ENCODE results near the gene SCARF2.
"Not testable (repeated sequence)": the region's sequence is repeated elsewhere in the genome, so short reads cannot be mapped to it uniquely, and the experiment has no call there.

The SCARF2 gene

GRCh38 chr22:20413217-20414058 is 24.2 kb downstream of the SCARF2 start:
- DNase-seq (ENCODE audit: low read depth in 2 of 2), result no peak

- no peak for DNase-seq (ENCODE audit: low read depth in 2 of 2)
Measured at GRCh38 chr22:20412474-20413216, 25.0 kb downstream of the SCARF2 start.

DNA sequence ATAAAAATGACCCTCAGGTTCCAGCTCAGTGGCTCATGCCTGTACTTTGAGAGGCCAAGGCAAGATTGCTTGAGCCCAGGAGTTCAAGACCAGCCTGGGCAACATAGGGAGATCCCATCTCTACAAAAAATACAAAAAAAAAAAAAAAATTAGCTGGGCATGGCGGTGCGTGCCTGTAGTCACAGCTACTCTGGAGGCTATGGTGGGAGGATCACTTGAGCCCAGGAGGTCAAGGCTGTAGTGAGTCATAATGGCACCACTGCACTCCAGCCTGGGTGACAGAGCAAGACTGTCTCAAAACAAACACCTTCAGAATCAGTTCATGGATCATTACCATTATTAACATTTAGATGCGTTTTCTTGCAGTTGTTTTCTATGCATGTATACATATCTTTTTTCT is 28.2 kb downstream of the SCARF2 start:
- not testable (repeated sequence) for DNase-seq (ENCODE audit: low read depth in 2 of 2)

GRCh38 chr22:20408891-20409290 is 28.7 kb downstream of the SCARF2 start:
- no peak for DNase-seq (ENCODE audit: low read depth in 2 of 2)

- no peak for DNase-seq (ENCODE audit: low read depth in 2 of 2)
Measured at GRCh38 chr22:20407829-20408228, 29.8 kb downstream of the SCARF2 start.

DNA sequence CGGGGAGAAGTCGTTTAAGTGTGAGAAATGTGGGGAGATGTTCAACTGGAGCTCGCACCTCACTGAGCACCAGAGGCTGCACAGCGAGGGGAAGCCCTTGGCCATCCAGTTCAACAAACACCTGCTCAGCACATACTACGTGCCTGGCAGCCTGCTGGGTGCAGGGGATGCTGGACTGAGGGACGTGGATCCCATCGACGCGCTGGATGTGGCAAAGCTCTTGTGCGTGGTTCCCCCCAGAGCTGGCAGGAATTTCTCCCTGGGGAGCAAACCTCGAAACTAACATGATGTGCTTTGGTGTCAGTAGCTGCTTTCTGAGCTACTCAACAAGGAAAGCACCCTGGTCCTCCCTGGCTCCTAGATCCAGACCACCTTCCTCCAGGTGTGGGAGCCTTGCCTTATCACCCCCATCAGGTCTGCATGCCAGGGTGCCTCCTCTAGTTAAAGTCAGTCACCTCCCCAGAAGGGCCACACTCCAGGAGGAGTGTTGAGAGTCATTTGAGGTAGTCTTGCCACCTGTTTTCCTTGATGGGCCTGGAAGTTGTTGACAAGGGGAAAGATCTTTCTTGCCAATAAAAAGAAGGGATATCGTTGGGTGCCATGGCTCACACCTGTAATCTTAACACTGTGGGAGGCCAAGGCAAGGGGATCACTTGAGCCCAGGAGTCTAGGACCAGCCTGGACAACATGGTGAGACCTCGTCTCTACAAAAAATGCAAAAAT is 30.8 kb downstream of the SCARF2 start:
- DNase-seq (ENCODE audit: low read depth in 2 of 2), result no peak

DNA sequence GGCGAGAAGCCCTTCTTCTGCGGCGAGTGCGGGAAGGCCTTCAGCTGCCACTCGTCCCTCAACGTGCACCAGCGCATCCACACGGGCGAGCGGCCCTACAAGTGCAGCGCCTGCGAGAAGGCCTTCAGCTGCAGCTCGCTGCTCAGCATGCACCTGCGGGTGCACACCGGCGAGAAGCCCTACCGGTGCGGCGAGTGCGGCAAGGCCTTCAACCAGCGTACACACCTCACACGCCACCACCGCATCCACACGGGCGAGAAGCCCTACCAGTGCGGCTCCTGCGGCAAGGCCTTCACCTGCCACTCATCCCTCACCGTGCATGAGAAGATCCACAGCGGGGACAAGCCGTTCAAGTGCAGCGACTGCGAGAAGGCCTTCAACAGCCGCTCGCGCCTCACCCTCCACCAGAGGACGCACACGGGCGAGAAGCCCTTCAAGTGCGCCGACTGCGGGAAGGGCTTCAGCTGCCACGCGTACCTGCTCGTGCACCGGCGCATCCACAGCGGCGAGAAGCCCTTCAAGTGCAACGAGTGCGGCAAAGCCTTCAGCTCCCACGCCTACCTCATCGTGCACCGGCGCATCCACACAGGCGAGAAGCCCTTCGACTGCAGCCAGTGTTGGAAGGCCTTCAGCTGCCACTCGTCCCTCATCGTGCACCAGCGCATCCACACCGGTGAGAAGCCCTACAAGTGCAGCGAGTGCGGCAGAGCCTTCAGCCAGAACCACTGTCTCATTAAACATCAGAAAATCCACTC is 31.5 kb downstream of the SCARF2 start:
- DNase-seq (ENCODE audit: low read depth in 2 of 2), result no peak

GRCh38 chr22:20405291-20405930 is 32.2 kb downstream of the SCARF2 start:
- no peak for DNase-seq (ENCODE audit: low read depth in 2 of 2)

DNA sequence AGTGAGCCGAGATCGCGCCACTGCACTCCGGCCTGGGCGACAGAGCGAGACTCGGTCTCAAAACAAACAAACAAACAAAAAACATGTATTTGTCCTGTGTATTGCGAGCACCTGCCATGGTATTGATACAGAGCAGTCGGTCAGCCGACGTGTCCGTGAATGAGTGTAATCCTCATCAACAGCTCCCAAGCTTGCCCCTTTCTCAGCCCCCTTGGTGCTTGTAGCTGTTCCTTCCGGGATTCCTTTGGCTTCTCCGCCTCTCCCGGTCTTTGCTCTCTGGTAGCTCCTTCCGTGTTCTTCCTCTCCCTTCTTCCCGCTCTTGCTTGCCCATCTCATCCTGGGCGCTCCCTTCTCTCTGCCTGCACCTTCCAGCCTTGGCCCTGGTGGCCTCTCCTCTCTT is 32.7 kb downstream of the SCARF2 start:
- no peak for DNase-seq (ENCODE audit: low read depth in 2 of 2)

- DNase-seq (ENCODE audit: low read depth in 2 of 2), result no peak
Measured at GRCh38 chr22:20403779-20404140, 33.9 kb downstream of the SCARF2 start.

DNA sequence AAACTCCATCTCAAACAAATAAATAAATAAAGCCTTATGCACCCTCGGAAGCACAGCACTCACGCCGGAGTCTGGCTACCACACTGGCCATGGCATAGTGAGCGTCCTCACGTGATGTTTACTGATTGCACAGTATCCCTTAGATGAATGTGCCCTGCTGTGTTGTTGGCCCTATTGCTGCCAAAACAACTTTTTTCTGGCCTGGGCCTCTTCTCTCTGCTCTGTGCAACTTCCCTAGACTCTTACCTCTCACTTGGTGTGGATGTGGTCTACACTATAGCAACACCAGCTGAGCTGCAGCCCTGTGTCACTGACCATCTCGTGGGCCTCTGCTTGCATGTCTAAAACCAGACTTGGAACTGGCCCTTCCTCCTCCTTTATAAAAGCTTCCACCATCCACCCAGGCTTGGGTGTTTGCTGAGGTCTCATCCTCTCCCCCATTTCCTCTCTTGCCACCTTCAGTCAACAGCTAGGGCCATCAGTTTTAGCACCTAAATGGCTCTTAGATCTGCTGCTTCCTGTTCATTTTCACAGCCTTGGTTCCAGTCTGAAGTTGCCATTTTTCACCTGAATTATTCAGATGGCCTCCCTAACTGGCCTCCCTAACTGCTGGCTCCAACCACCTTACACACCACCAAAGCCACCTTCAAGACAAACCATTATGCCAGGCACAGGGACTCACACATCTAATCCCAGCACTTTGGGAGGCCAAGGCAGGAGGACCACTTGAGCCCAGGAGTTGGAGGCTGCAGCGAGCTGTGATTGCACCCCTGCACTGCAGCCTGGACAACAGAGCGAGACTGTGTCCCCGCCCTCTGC is 34.5 kb downstream of the SCARF2 start:
- DNase-seq (ENCODE audit: low read depth in 2 of 2), result no peak

DNA sequence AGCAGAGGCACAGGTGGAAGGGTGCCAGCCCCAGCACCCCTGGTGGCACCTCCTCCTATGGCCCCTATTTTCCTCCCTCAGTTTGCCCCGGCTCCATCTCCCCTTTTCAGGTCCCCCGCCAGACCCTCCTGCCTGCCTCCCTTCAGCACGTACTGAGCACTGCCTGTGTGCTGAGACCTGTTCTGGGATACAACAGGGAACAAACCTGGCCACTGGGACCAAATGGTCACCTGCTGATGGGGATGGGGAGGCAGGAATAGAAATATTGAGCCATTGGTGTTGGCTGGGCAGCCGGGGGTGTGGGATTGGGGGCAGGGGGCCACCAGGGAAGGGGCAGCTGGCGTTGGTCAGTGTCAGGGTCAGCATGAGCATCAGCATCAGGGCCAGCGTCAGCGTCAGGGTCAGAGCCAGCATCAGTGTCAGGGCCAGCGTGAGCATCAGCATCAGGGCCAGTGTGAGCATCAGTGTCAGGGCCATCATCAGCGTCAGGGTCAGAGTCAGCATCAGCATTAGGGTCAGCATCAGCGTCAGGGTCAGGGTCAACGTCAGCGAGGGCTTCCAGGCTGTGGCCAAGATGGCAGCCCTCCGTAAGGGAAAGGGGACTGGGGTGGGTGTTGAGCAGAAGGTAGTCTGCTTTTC is 36.1 kb downstream of the SCARF2 start:
- DNase-seq (ENCODE audit: low read depth in 2 of 2), result no peak

- no peak for DNase-seq (ENCODE audit: low read depth in 2 of 2)
Measured at GRCh38 chr22:20400606-20401375, 36.8 kb downstream of the SCARF2 start.

- DNase-seq (ENCODE audit: low read depth in 2 of 2), result no peak
Measured at GRCh38 chr22:20399866-20400605, 37.6 kb downstream of the SCARF2 start.

- no peak for DNase-seq (ENCODE audit: low read depth in 2 of 2)
Measured at GRCh38 chr22:20398420-20398819, 39.2 kb downstream of the SCARF2 start.

GRCh38 chr22:20397498-20397897 is 40.1 kb downstream of the SCARF2 start:
- no peak for DNase-seq (ENCODE audit: low read depth in 2 of 2)

GRCh38 chr22:20396639-20397038 is 41.0 kb downstream of the SCARF2 start:
- DNase-seq (ENCODE audit: low read depth in 2 of 2), result no peak

DNA sequence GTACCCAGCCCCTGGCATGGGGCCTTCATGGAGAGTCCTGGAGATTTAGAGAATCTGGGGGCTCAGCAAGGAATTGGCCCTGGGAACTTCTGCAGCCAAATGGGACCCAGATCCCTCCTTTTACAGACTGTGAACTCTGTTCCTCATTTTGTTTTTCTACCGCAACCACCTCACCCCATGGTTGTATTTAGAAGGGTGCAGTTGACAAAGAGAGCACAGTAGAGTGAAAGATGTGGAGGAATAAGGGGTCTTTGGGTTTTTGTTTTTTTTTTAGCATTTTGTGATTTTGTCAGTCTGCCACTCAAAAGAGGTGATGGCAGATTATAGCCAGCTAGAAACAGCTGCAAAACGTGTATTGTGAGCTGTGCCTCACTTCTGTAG is 41.7 kb downstream of the SCARF2 start:
- no peak for DNase-seq (ENCODE audit: low read depth in 2 of 2)
